ENCODE data around the gene PKP4. TPM values are rescaled to one million over a fixed set of nuclear protein-coding genes. Genes with fewer than 3 reads are reported as not detected.
"Not testable (repeated sequence)": the region's sequence is repeated elsewhere in the genome, so short reads cannot be mapped to it uniquely, and the experiment has no call there.

Gene PKP4
- total RNA-seq, 1 experiment from 2014 or later: 59.1 TPM

- Histone ChIP-seq H2AFZ (no peak overlapping the region), H3K4me1 (replicated peaks; ENCODE audit: insufficient read depth) (no peaks in the 10 kb centered on the region), H3K4me3 (no peak overlapping the region), H4K20me1 (ENCODE audit: insufficient read depth) (no peaks in the 10 kb centered on the region), H3F3A (ENCODE audit: insufficient read depth, low read depth) (no peaks in the 10 kb centered on the region), H3K9me2 (ENCODE audit: insufficient read depth) (no peaks in the 10 kb centered on the region), H3K79me2 (ENCODE audit: low read depth) (no peaks in the 10 kb centered on the region), H3K27me3 (ENCODE audit: insufficient read depth, low read depth) (no peaks in the 10 kb centered on the region), H3K36me3 (ENCODE audit: low read depth) (no peaks in the 10 kb centered on the region), H3K27ac (no peak overlapping the region), H3K4me2 (no peak overlapping the region), H3K9me3 (ENCODE audit: insufficient read depth, low read depth) (no peaks in the 10 kb centered on the region)
- no peak for DNase-seq
- BruUV-seq (replicated peaks): no TSS peak
- POLR2A ChIA-PET (ENCODE audit: unreplicated experiment): no interaction called here
- intact Hi-C loops (cut with micrococcal nuclease; ENCODE audit: unreplicated experiment): no loop called here
- CTCF ChIA-PET: no interaction called here
- TF ChIP-seq EZH2 (IDR thresholded peaks at IDR 0.05; ENCODE audit: low read depth): no peak
- no peak for TF ChIP-seq CTCF (conservative IDR thresholded peaks at IDR 0.05)
Observed at GRCh38 chr2:158473719-158474392, 17.1 kb downstream of the PKP4 start.

GRCh38 chr2:158474526-158475011 is 17.8 kb downstream of the PKP4 start:
- POLR2A ChIA-PET (ENCODE audit: unreplicated experiment); H4K20me1 ChIP-seq (ENCODE audit: insufficient read depth); H3K4me1 ChIP-seq (replicated peaks; ENCODE audit: insufficient read depth); BruUV-seq (replicated peaks); H3K4me2 ChIP-seq; intact Hi-C loops (cut with micrococcal nuclease; ENCODE audit: unreplicated experiment); H3K9me3 ChIP-seq (ENCODE audit: insufficient read depth, low read depth); H3K36me3 ChIP-seq (ENCODE audit: low read depth); DNase-seq; H3K27me3 ChIP-seq (ENCODE audit: insufficient read depth, low read depth); H2AFZ ChIP-seq; H3K4me3 ChIP-seq; H3K9me2 ChIP-seq (ENCODE audit: insufficient read depth); H3K79me2 ChIP-seq (ENCODE audit: low read depth); H3F3A ChIP-seq (ENCODE audit: insufficient read depth, low read depth); H3K27ac ChIP-seq; CTCF ChIA-PET: not testable (repeated sequence)

- BruUV-seq (replicated peaks): no TSS peak
- peaks cover 3% of the 10 kb centered on the region; the same call in 1 of the 2 replicates for H3K4me1 ChIP-seq (replicated peaks; ENCODE audit: insufficient read depth)
- H3K27ac ChIP-seq: no peak overlapping the region
- H3K9me2 ChIP-seq (ENCODE audit: insufficient read depth): no peaks in the 10 kb centered on the region
- TF ChIP-seq EZH2 (IDR thresholded peaks at IDR 0.05; ENCODE audit: low read depth) (no peak), CTCF (conservative IDR thresholded peaks at IDR 0.05) (no peak)
- no peaks in the 10 kb centered on the region for H4K20me1 ChIP-seq (ENCODE audit: insufficient read depth)
- H3K27me3 ChIP-seq (ENCODE audit: insufficient read depth, low read depth): no peaks in the 10 kb centered on the region
- CTCF ChIA-PET: no interaction called here
- DNase-seq: no peak
- no peak overlapping the region for H3K4me3 ChIP-seq
- intact Hi-C loops (cut with micrococcal nuclease; ENCODE audit: unreplicated experiment): no loop called here
- 0 out of 2 replicates have a peak, but pooled peaks cover 2% of the 10 kb centered on the region for H3K79me2 ChIP-seq (ENCODE audit: low read depth)
- no peaks in the 10 kb centered on the region for H3K9me3 ChIP-seq (ENCODE audit: insufficient read depth, low read depth)
- no peaks in the 10 kb centered on the region for H3K36me3 ChIP-seq (ENCODE audit: low read depth)
- no peak overlapping the region for H2AFZ ChIP-seq
- no peaks in the 10 kb centered on the region for H3F3A ChIP-seq (ENCODE audit: insufficient read depth, low read depth)
- no peak overlapping the region for H3K4me2 ChIP-seq
- POLR2A ChIA-PET (ENCODE audit: unreplicated experiment): no interaction called here
Observed at GRCh38 chr2:158477202-158477601, 20.4 kb downstream of the PKP4 start.

- CTCF ChIA-PET: no interaction called here
- intact Hi-C loops (cut with micrococcal nuclease; ENCODE audit: unreplicated experiment): no loop called here
- Histone ChIP-seq H3K79me2 (ENCODE audit: low read depth) (peaks cover 7% of the 10 kb centered on the region; the same call in 1 of the 2 replicates), H4K20me1 (ENCODE audit: insufficient read depth) (no peaks in the 10 kb centered on the region), H3K27me3 (ENCODE audit: insufficient read depth, low read depth) (no peaks in the 10 kb centered on the region), H3K9me2 (ENCODE audit: insufficient read depth) (no peaks in the 10 kb centered on the region), H3K27ac (no peak overlapping the region), H3F3A (ENCODE audit: insufficient read depth, low read depth) (no peaks in the 10 kb centered on the region), H3K4me3 (no peak overlapping the region), H3K36me3 (ENCODE audit: low read depth) (no peaks in the 10 kb centered on the region), H3K9me3 (ENCODE audit: insufficient read depth, low read depth) (no peaks in the 10 kb centered on the region), H2AFZ (no peak overlapping the region), H3K4me2 (no peak overlapping the region), H3K4me1 (replicated peaks; ENCODE audit: insufficient read depth) (peaks cover 12% of the 10 kb centered on the region; the same call in 1 of the 2 replicates)
- no TSS peak for BruUV-seq (replicated peaks)
- POLR2A ChIA-PET (ENCODE audit: unreplicated experiment): no interaction called here
- no peak for TF ChIP-seq EZH2 (IDR thresholded peaks at IDR 0.05; ENCODE audit: low read depth)
- no peak for TF ChIP-seq CTCF (conservative IDR thresholded peaks at IDR 0.05)
- no peak for DNase-seq
Observed at GRCh38 chr2:158478237-158478636, 21.5 kb downstream of the PKP4 start.

All from PC-9 (cell line).